ENCODE data around the gene C1QA.

DNA sequence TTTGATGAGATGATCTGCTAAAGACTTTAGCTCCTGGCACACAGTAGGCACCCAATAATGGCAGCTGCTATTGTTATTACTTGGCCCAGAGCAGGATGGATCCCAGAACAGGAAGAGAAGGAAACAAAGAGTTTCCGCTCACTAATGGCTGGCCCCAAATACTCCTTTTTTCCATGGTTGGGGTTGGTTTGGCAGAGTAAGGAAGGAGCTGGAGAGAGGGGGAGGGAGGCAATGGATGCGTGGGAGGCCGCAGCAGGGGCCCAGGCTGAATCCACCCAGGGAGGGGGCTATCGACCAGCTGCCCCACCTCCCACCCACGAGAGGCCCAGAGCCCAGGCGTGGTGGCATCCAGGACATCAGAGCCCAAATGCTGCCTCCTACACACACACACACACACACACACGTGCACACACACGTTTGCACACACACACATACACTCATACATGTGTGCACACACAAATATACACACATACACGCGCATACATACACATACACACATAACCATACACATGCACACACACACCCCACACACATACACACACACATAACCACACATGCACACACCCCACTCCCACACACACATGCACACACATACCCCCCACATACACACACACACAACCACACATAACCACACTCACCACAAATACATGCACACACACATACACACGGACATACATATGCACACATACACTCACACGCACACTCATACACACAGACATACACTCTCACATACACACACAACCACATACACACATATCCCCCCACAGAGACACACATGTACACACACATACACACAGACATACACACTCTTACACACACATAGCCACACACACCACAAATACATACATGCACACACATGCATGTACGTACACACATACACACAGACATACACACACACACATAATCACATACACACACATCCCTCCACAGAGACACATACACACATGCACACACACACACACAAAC, 41.8 kb downstream of the C1QA start:
- no peak for TF ChIP-seq POLR2A (IDR thresholded peaks at IDR 0.05)
- no peak for TF ChIP-seq CTCF (IDR thresholded peaks at IDR 0.05)
